Activated CD4-positive, alpha-beta T cell treated with anti-CD3 and anti-CD28 coated beads for 36 hours (primary cell): ENCODE results near the gene TP53TG3B. TPM values are rescaled to one million over a fixed set of nuclear protein-coding genes. Genes with fewer than 3 reads are reported as not detected.
A peak's percentile ranks its signal among the peaks of the same experiment; 100 is the strongest.
"Not testable (repeated sequence)": the region's sequence is repeated elsewhere in the genome, so short reads cannot be mapped to it uniquely, and the experiment has no call there.

Source experiments
- ATAC-seq: fragments of 200-7000 bp; cut with Tn5 transposase; one replicate; pipeline ENCODE4 v1.10.0; 2021; ENCODE audit warnings: mild to moderate bottlenecking, moderate library complexity
- CTCF ChIA-PET: fragments of 350-600 bp; sonication (Branson Sonifier 250); formaldehyde crosslinking; loops from one replicate; lab custom pipeline; 2021; ENCODE audit warnings: antibody characterized with exemption; lab: Charles Lee
- POLR2A ChIA-PET: fragments of 350-600 bp; sonication (Branson Sonifier 250); formaldehyde crosslinking; loops from one replicate; lab custom pipeline; 2021; ENCODE audit warnings: antibody characterized with exemption, inconsistent platforms; lab: Charles Lee
- DNase-seq: peaks from one replicate; pipeline ENCODE4 v3.0.0-alpha.2; 2020
- H3K27ac Mint-ChIP-seq: one replicate; pipeline ENCODE4 v1.8.0; 2021; ENCODE audit warnings: mixed read lengths
- H3K27me3 Mint-ChIP-seq: one replicate; pipeline ENCODE4 v1.8.0; 2021; ENCODE audit warnings: mixed read lengths
- H3K36me3 Mint-ChIP-seq: one replicate; pipeline ENCODE4 v1.8.0; 2021; ENCODE audit warnings: low read depth, mixed read lengths
- H3K4me1 Mint-ChIP-seq: one replicate; pipeline ENCODE4 v1.8.0; 2021; ENCODE audit warnings: mixed read lengths
- H3K4me3 Mint-ChIP-seq: one replicate; pipeline ENCODE4 v1.8.0; 2021; ENCODE audit warnings: mild to moderate bottlenecking, moderate library complexity, mixed read lengths
- H3K9me3 Mint-ChIP-seq: one replicate; pipeline ENCODE4 v1.8.0; 2021; ENCODE audit warnings: low read depth, mixed read lengths
- intact Hi-C, 2 experiments: fragments of 100-400 bp; cut with DNase I in 1 of 2; cut with micrococcal nuclease in 1 of 2; formaldehyde crosslinking; loops; one replicate each; pipeline versions ENCODE4 v1.14.2 to v1.15.1; 2022 to 2024; cut with DNase I, micrococcal nuclease
- total RNA-seq, 2 experiments: library from RNA; stranded (reverse); gene quantifications; one replicate each; pipeline ENCODE4 v1.2.3, GENCODE V29; 2021

The TP53TG3B gene, protein sequence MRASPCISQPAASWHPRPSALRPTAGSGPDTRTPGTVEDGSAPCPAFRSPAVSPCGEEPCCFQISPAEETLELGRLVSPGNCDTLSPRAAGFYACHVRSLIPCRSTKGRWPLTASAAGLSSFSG
- under 1 TPM; 0.37 to 0.72 TPM for total RNA-seq

- H3K27me3 Mint-ChIP-seq, H3K36me3 Mint-ChIP-seq, H3K4me1 Mint-ChIP-seq, intact Hi-C loops, H3K9me3 Mint-ChIP-seq, H3K4me3 Mint-ChIP-seq, ATAC-seq, DNase-seq, POLR2A ChIA-PET, H3K27ac Mint-ChIP-seq, CTCF ChIA-PET: not testable (repeated sequence)
Observed at GRCh38 chr16:33360541-33360940, at the start of gene TP53TG3B. TP53TG3B (plus strand) TSS chr16:33360841; CDS start chr16:33360909, 68 bp downstream.

- ATAC-seq, H3K27ac Mint-ChIP-seq, H3K27me3 Mint-ChIP-seq, H3K4me1 Mint-ChIP-seq, H3K9me3 Mint-ChIP-seq, POLR2A ChIA-PET, H3K36me3 Mint-ChIP-seq, CTCF ChIA-PET, H3K4me3 Mint-ChIP-seq, intact Hi-C loops: not testable (repeated sequence)
- peak; percentile 54 for DNase-seq
Observed at GRCh38 chr16:33336226-33337012, 24.2 kb upstream of the TP53TG3B start.

- H3K27me3 Mint-ChIP-seq, H3K4me1 Mint-ChIP-seq, H3K9me3 Mint-ChIP-seq, H3K4me3 Mint-ChIP-seq, CTCF ChIA-PET, POLR2A ChIA-PET, intact Hi-C loops, ATAC-seq, H3K36me3 Mint-ChIP-seq, H3K27ac Mint-ChIP-seq: not testable (repeated sequence)
- DNase-seq, result peak; percentile 48
Observed at GRCh38 chr16:33337627-33338542, 22.8 kb upstream of the TP53TG3B start.

GRCh38 chr16:33338543-33338951 is 22.1 kb upstream of the TP53TG3B start:
- H3K4me1 Mint-ChIP-seq, intact Hi-C loops, CTCF ChIA-PET, H3K9me3 Mint-ChIP-seq, H3K36me3 Mint-ChIP-seq, POLR2A ChIA-PET, H3K27me3 Mint-ChIP-seq, H3K4me3 Mint-ChIP-seq, ATAC-seq, H3K27ac Mint-ChIP-seq: not testable (repeated sequence)
- peak; percentile 26 for DNase-seq

- H3K27me3 Mint-ChIP-seq, H3K36me3 Mint-ChIP-seq, ATAC-seq, H3K4me3 Mint-ChIP-seq, intact Hi-C loops, H3K4me1 Mint-ChIP-seq, POLR2A ChIA-PET, H3K9me3 Mint-ChIP-seq, H3K27ac Mint-ChIP-seq: not testable (repeated sequence)
- CTCF ChIA-PET, result interaction anchor here (0.6 kb wide), 1 partner anchor 152 kb away, joined by 3 read pairs; no protein-coding TSS in a partner anchor
- DNase-seq, result peak; percentile 47
Observed at GRCh38 chr16:33339093-33340061, 21.3 kb upstream of the TP53TG3B start.

Other genes starting within 250 kb of the TP53TG3B start
- under 1 TPM in 1 of 2 experiments, not detected in 1; 0.55 TPM for gene TP53TG3C, start 166.6 kb upstream of the TP53TG3B start, total RNA-seq
- not detected for gene TP53TG3E, start 56.5 kb upstream of the TP53TG3B start, total RNA-seq
- under 1 TPM; 0.19 to 0.30 TPM for gene TP53TG3F, start 98.8 kb downstream of the TP53TG3B start, total RNA-seq